Activated CD4-positive, alpha-beta T cell treated with anti-CD3 and anti-CD28 coated beads for 36 hours (primary cell): ENCODE measurements around the gene MYH6. TPM values are rescaled to one million over a fixed set of nuclear protein-coding genes. Genes with fewer than 3 reads are reported as not detected.
A peak's percentile ranks its signal among the peaks of the same experiment; 100 is the strongest.
"Not testable (repeated sequence)": the region's sequence is repeated elsewhere in the genome, so short reads cannot be mapped to it uniquely, and the experiment has no call there.

Experiments used
- ATAC-seq: fragments of 200-7000 bp; cut with Tn5 transposase; one replicate; pipeline ENCODE4 v1.10.0; 2021; ENCODE audit warnings: mild to moderate bottlenecking, moderate library complexity
- CTCF ChIA-PET: fragments of 350-600 bp; sonication (Branson Sonifier 250); formaldehyde crosslinking; loops from one replicate; lab custom pipeline; 2021; ENCODE audit warnings: antibody characterized with exemption; lab: Charles Lee
- POLR2A ChIA-PET: fragments of 350-600 bp; sonication (Branson Sonifier 250); formaldehyde crosslinking; loops from one replicate; lab custom pipeline; 2021; ENCODE audit warnings: antibody characterized with exemption, inconsistent platforms; lab: Charles Lee
- DNase-seq: peaks from one replicate; pipeline ENCODE4 v3.0.0-alpha.2; 2020
- H3K27ac Mint-ChIP-seq: one replicate; pipeline ENCODE4 v1.8.0; 2021; ENCODE audit warnings: mixed read lengths
- H3K27me3 Mint-ChIP-seq: one replicate; pipeline ENCODE4 v1.8.0; 2021; ENCODE audit warnings: mixed read lengths
- H3K36me3 Mint-ChIP-seq: one replicate; pipeline ENCODE4 v1.8.0; 2021; ENCODE audit warnings: low read depth, mixed read lengths
- H3K4me1 Mint-ChIP-seq: one replicate; pipeline ENCODE4 v1.8.0; 2021; ENCODE audit warnings: mixed read lengths
- H3K4me3 Mint-ChIP-seq: one replicate; pipeline ENCODE4 v1.8.0; 2021; ENCODE audit warnings: mild to moderate bottlenecking, moderate library complexity, mixed read lengths
- H3K9me3 Mint-ChIP-seq: one replicate; pipeline ENCODE4 v1.8.0; 2021; ENCODE audit warnings: low read depth, mixed read lengths
- intact Hi-C, 2 experiments: fragments of 100-400 bp; cut with DNase I in 1 of 2; cut with micrococcal nuclease in 1 of 2; formaldehyde crosslinking; loops; one replicate each; pipeline versions ENCODE4 v1.14.2 to v1.15.1; 2022 to 2024; cut with DNase I, micrococcal nuclease
- total RNA-seq, 2 experiments: library from RNA; stranded (reverse); gene quantifications; one replicate each; pipeline ENCODE4 v1.2.3, GENCODE V29; 2021

Gene MYH6
- under 1 TPM; 0.14 to 0.16 TPM for total RNA-seq

DNA sequence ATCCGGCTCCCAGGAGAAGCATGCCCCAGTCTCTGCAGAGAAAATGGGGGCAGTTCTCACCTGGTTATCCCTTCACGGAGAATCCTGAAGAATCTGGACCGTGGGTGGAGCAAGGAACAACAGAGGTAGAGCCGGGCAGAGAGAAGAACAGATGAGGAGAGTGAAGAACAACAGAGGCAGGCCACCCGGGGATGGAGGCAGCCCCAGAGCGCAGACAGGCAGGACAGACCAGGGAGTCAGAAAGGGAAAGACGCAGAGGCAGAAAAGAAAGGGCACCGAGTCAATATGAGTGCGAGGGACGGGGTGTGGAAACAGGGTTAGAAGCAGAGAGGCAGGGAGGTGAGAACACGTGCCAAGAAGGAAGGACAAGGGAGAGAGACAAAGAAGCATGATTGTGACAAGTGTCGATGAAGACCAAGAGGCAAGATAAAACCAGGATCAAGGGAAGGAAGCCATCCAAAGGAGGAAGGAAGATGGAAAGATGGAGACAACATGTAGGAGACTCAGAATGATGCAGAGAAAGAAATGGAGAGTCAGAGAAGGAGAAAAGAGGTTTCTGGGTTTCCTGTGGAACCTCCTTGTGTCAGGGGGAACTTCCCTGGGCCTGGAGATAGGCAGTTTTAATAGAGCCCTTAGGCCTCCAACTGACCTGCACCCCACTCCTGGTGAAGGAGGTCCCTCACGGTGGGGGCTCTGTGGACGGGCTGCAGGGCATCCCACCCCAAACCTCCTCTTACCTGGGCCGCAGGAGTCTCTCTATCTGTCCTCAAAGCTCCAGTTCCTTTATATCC lies at the start of gene MYH6:
Gene MYH6, minus strand, starts transcription at position 758 of the 791 bp plus-strand sequence. CDS start 1,050 bp downstream, outside the sequence.
- Mint-ChIP-seq H3K27ac (no peak within 1 kb of the TSS), H3K4me3 (no peak within 1 kb of the TSS), H3K36me3 (no peaks in the 10 kb centered on the region), H3K9me3 (no peaks in the 10 kb centered on the region), H3K27me3 (peaks cover 3% of the 10 kb centered on the region), H3K4me1 (no peaks in the 10 kb centered on the region)
- intact Hi-C loops = no loop called here
- POLR2A ChIA-PET = no interaction called here
- CTCF ChIA-PET = no interaction called here
- DNase-seq (no peak), ATAC-seq (no peak)

- ATAC-seq, DNase-seq, H3K27ac Mint-ChIP-seq, intact Hi-C loops, H3K9me3 Mint-ChIP-seq, H3K4me3 Mint-ChIP-seq, H3K36me3 Mint-ChIP-seq, H3K4me1 Mint-ChIP-seq: not testable (repeated sequence)
- POLR2A ChIA-PET = interaction anchor here (0.9 kb wide), 1 partner anchor 135 kb away, joined by 6 read pairs; no protein-coding TSS in a partner anchor
- CTCF ChIA-PET = interaction anchor here (0.9 to 1.9 kb wide), 4 partner anchors 9 to 51 kb away, joined by 3 to 6 read pairs (median 4); no protein-coding TSS in a partner anchor
- peaks cover 27% of the 10 kb centered on the region for H3K27me3 Mint-ChIP-seq
These were observed 49.0 kb upstream of the MYH6 start for GRCh38 chr14:23456883-23457586.

GRCh38 chr14:23454445-23454856 lies 46.4 kb upstream of the MYH6 start:
- CTCF ChIA-PET = interaction anchor here (0.6 to 1.6 kb wide), 3 partner anchors 14 to 178 kb away, joined by 3 to 5 read pairs (median 4); no protein-coding TSS in a partner anchor
- no peak for ATAC-seq
- H3K9me3 Mint-ChIP-seq = no peaks in the 10 kb centered on the region
- H3K27me3 Mint-ChIP-seq = peaks cover 27% of the 10 kb centered on the region
- intact Hi-C loops = no loop called here
- DNase-seq = no peak
- H3K27ac Mint-ChIP-seq = no peak overlapping the region
- no peaks in the 10 kb centered on the region for H3K4me1 Mint-ChIP-seq
- no peak overlapping the region for H3K4me3 Mint-ChIP-seq
- no peaks in the 10 kb centered on the region for H3K36me3 Mint-ChIP-seq
- POLR2A ChIA-PET = no interaction called here

DNA sequence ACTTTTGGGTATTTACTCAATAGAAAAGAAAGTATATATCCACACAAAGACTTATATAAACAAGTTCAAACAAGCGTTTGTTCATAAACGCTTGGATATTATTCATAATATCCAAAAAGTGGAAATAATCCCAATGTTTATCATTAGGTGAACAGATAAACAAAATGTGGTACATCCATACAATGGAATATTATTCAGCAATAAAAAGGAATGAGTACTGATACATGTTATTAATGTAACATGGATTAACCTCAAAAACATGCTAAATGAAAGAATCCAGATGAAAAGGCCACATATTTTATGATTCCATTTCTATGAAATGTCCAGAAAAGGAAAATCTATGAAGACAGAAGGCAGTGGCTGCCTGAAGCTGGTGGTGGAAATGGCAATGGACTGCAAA lies 44.2 kb upstream of the MYH6 start:
- DNase-seq (no peak), ATAC-seq (no peak)
- POLR2A ChIA-PET = no interaction called here
- CTCF ChIA-PET = interaction anchor here (1.9 kb wide), 1 partner anchor 72 kb away, joined by 5 read pairs; no protein-coding TSS in a partner anchor
- peaks cover 22% of the 10 kb centered on the region for H3K27me3 Mint-ChIP-seq
- no peak overlapping the region for H3K4me3 Mint-ChIP-seq
- peaks cover 6% of the 10 kb centered on the region for H3K4me1 Mint-ChIP-seq
- H3K9me3 Mint-ChIP-seq = no peaks in the 10 kb centered on the region
- no peak overlapping the region for H3K27ac Mint-ChIP-seq
- H3K36me3 Mint-ChIP-seq = no peaks in the 10 kb centered on the region
- intact Hi-C loops = no loop called here

- Mint-ChIP-seq H3K27me3 (peaks cover 14% of the 10 kb centered on the region), H3K4me1 (peaks cover 6% of the 10 kb centered on the region), H3K27ac (no peak overlapping the region), H3K4me3 (no peak overlapping the region), H3K9me3 (no peaks in the 10 kb centered on the region), H3K36me3 (no peaks in the 10 kb centered on the region)
- DNase-seq (no peak), ATAC-seq (no peak)
- POLR2A ChIA-PET = no interaction called here
- CTCF ChIA-PET = interaction anchor here (0.6 kb wide), 1 partner anchor 114 kb away, joined by 3 read pairs; no protein-coding TSS in a partner anchor
- intact Hi-C loops = no loop called here
These were observed 42.3 kb upstream of the MYH6 start for GRCh38 chr14:23450379-23450778.

- POLR2A ChIA-PET = no interaction called here
- ATAC-seq = no peak
- H3K27ac Mint-ChIP-seq = no peak overlapping the region
These were observed 41.2 kb upstream of the MYH6 start for GRCh38 chr14:23449314-23449713.

GRCh38 chr14:23447361-23448350 lies 39.6 kb upstream of the MYH6 start:
- H3K36me3 Mint-ChIP-seq = no peaks in the 10 kb centered on the region
- peak overlapping the region; percentile 79 for H3K27ac Mint-ChIP-seq
- ChIA-PET POLR2A (interaction anchor here (0.5 kb wide), 1 partner anchor 108 kb away, joined by 3 read pairs; no protein-coding TSS in a partner anchor), CTCF (interaction anchor here (0.6 to 2.2 kb wide), 4 partner anchors 9 to 67 kb away, joined by 3 to 6 read pairs (median 4); partner anchors contain the start of gene NGDN)
- peaks cover 6% of the 10 kb centered on the region for H3K4me1 Mint-ChIP-seq
- intact Hi-C loops = no loop called here
- H3K4me3 Mint-ChIP-seq = no peak overlapping the region
- ATAC-seq (peak; percentile 85), DNase-seq (no peak)
- peaks cover 2% of the 10 kb centered on the region for H3K27me3 Mint-ChIP-seq
- H3K9me3 Mint-ChIP-seq = no peaks in the 10 kb centered on the region

More at GRCh38 chr14:23449314-23449713, 41.2 kb upstream of the MYH6 start:
- intact Hi-C loops = no loop called here
- peaks cover 10% of the 10 kb centered on the region for H3K27me3 Mint-ChIP-seq
- no peak for DNase-seq
- H3K36me3 Mint-ChIP-seq = no peaks in the 10 kb centered on the region
- H3K4me3 Mint-ChIP-seq = no peak overlapping the region
- H3K9me3 Mint-ChIP-seq = no peaks in the 10 kb centered on the region
- CTCF ChIA-PET = interaction anchor here (2.2 kb wide), 1 partner anchor 8 kb away, joined by 6 read pairs; no protein-coding TSS in a partner anchor
- H3K4me1 Mint-ChIP-seq = peaks cover 6% of the 10 kb centered on the region

- Mint-ChIP-seq H3K27me3 (peaks cover 2% of the 10 kb centered on the region), H3K4me1 (peaks cover 6% of the 10 kb centered on the region), H3K9me3 (no peaks in the 10 kb centered on the region), H3K4me3 (no peak overlapping the region), H3K27ac (no peak overlapping the region), H3K36me3 (no peaks in the 10 kb centered on the region)
- CTCF ChIA-PET = interaction anchor here (0.6 to 1.3 kb wide), 2 partner anchors 23 to 66 kb away, joined by 3 to 4 read pairs; partner anchors contain the start of gene NGDN
- ATAC-seq (no peak), DNase-seq (no peak)
- POLR2A ChIA-PET = interaction anchor here (0.6 kb wide), 1 partner anchor 124 kb away, joined by 3 read pairs; no protein-coding TSS in a partner anchor
- intact Hi-C loops = no loop called here
These were observed 38.3 kb upstream of the MYH6 start for GRCh38 chr14:23446291-23446851.

- intact Hi-C loops = no loop called here
These were observed 37.7 kb upstream of the MYH6 start for GRCh38 chr14:23445773-23446172.

GRCh38 chr14:23444314-23444713 lies 36.2 kb upstream of the MYH6 start:
- H3K36me3 Mint-ChIP-seq = no peaks in the 10 kb centered on the region
- H3K27ac Mint-ChIP-seq = no peak overlapping the region
- POLR2A ChIA-PET = no interaction called here
- H3K4me3 Mint-ChIP-seq = no peak overlapping the region
- CTCF ChIA-PET = interaction anchor here (0.7 to 0.9 kb wide), 2 partner anchors 34 to 64 kb away, joined by 3 read pairs; no protein-coding TSS in a partner anchor
- H3K27me3 Mint-ChIP-seq = no peaks in the 10 kb centered on the region
- ATAC-seq (no peak), DNase-seq (no peak)
- no peaks in the 10 kb centered on the region for H3K9me3 Mint-ChIP-seq
- H3K4me1 Mint-ChIP-seq = peaks cover 6% of the 10 kb centered on the region
- intact Hi-C loops = no loop called here

More at GRCh38 chr14:23445773-23446172, 37.7 kb upstream of the MYH6 start:
- Mint-ChIP-seq H3K4me3 (no peak overlapping the region), H3K4me1 (peaks cover 6% of the 10 kb centered on the region), H3K36me3 (no peaks in the 10 kb centered on the region), H3K9me3 (no peaks in the 10 kb centered on the region), H3K27ac (no peak overlapping the region), H3K27me3 (no peaks in the 10 kb centered on the region)
- ChIA-PET CTCF (no interaction called here), POLR2A (no interaction called here)
- ATAC-seq (no peak), DNase-seq (no peak)
